ENCODE data around the gene DPCD.

Gene DPCD

DNA sequence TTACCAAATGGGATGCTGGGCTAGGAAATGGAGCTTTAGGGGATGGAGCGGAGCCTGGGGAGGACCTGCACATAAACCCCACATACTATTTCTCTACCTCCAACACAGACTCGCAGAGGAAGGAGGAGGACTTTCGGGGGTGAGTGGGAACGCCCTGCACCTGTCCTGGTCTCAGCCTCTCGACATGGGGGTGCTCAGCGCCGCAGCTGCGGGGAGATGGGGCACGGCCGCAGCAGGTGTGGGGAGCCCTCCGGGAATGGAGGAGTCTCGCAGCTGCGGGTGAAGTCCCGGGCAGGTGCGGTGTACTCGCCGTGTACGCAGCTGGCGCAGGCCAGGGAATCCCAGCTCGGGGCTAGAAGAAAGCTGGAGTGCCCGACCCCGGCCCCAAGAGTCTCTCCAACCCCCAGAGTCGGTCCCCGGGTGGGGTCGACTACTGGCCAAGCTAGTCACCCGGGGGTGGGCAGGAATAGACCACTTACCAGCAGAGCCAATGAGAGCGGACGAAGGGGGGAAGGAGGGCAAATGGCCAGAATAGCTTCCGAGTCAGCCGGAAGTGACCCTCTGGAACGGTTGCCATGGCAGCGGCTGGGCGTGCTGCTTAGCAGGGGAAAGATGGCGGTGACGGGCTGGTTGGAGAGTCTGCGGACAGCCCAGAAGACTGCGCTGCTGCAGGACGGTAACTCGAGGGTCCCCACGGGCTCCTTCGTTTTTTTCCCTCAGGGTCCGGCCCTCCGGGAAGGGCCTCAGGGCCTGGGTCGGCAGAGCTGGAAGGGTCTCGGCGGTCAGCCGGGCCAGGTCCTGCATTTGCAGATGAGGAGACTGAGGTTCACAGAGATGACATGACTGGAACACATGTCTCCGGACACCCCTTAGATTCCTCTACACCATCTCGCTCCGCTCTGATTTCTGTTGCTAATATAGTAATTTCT is at the start of gene DPCD, which contains the start of gene POLL:
DPCD (plus strand) TSS at position 597 of the 929 bp plus-strand sequence; CDS start at position 613, 16 bp downstream.
POLL (minus strand) TSS at position 533 of the 929 bp plus-strand sequence. CDS start 897 bp downstream, outside the sequence.
- peak; percentile 87 for DNase-seq

DNA sequence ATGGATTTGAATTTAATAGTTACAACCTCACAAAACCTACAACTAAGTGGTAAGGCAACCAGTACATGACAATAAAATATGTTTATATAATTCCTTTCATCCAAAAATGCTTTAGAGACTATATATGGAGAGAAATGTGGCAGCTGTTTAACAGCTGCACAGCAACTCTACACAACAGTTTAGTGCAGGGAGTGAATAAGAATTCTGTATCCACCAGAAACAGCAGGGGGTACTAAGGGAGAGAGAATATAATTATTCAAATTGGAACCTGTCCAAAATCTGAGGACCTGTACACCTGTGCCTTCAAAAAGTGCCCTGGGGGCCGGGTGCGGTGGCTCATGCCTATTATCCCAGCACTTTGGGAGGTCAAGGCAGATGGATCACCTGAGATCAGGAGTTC is 49.7 kb upstream of the DPCD start:
- DNase-seq = peak; percentile 11

DNA sequence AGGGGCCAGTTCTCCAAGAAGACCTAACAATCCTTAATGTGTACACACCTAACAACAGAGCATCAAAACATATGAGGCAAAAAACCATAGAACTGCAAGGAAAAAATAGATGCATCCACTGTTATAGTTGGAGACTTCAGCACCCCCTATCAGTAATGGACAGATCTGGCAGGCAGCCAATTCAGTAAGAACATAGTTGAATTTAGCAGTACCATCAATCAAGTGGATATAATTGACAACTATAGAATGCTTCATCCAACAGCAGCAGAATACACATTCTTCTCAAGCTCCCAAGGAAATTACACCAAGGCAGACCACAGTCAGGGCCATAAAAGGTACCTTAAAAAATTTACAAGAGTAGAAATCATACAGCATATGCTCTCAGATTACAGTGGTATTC is 42.2 kb upstream of the DPCD start:
- DNase-seq = no peak

DNA sequence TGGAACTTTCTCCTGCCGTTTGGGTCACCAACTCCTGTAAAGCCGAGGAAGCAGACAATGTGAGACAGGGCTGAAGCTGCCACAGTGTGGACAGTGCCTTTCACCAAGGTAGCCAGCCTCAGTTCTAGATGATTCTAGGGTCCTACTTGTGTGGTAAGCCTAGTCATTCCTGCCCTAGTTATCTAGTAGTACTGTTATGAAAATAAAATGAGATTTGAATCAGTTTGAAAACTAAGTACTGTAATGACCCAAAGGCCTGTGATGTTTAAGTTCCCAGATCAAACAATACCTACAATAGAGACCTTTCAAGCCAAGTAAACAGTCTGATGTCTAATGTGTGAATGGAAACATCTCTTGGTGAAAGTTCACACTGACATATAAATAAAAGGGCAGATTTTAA is 37.2 kb upstream of the DPCD start:
- no peak for DNase-seq

DNA sequence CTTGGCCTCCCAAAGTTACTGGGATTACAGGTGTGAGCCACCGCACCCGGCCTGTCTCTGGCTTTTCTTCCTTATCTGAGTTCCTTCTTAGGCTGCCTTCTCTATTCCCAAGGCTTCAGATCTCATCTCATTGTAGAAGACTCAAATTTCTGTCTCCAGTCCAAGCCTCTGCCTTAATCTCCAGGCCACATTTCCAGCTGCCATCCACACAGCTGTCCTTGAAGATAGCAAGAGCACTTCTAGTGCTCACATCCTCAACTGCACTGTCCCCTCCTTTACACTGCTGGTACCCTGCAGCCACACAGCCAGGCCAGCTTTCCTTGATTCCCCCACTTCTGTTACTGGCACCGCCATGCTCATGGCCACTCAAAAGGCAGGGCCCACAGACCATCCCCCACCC is 35.7 kb upstream of the DPCD start:
- no peak for DNase-seq

DNA sequence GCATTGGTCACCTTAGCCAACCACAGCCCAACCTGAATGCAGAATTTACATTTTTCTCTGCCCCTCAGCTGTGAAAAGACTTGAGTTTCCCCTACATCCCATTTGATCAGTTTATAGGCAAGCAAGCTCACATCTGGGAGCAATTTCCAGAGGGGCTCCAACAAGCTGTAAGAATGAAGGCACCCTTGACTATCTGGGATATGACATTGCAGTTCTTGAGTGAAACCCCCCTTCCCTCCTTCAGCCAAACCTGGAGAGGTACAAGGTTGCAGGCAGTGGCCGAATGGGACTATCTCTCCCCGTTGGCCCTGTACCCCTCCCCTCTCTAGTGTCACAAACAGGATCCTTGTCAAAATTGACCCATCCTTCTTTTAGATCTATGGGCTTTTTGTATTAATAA is 30.6 kb upstream of the DPCD start:
- no peak for DNase-seq

DNA sequence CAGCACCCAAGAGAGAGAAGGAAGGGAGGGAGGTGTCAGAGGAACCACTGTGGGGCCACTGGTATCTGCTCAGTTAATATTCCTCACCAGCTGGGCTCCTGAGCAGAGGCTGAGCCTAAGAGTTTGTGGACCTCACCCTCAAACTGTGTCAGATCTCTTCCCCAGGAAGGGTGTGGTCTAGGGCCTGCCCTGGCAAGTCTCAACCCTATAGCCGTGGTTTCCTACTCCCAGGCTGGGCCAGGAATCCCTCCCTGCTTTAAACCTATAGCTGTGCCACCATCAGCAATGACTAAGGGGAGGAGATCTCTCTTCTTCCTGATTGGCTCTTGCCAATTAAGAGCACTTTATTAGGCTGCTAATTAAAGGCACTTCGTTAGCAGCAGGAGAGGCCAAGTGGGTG is 29.9 kb upstream of the DPCD start:
- no peak for DNase-seq

DNA sequence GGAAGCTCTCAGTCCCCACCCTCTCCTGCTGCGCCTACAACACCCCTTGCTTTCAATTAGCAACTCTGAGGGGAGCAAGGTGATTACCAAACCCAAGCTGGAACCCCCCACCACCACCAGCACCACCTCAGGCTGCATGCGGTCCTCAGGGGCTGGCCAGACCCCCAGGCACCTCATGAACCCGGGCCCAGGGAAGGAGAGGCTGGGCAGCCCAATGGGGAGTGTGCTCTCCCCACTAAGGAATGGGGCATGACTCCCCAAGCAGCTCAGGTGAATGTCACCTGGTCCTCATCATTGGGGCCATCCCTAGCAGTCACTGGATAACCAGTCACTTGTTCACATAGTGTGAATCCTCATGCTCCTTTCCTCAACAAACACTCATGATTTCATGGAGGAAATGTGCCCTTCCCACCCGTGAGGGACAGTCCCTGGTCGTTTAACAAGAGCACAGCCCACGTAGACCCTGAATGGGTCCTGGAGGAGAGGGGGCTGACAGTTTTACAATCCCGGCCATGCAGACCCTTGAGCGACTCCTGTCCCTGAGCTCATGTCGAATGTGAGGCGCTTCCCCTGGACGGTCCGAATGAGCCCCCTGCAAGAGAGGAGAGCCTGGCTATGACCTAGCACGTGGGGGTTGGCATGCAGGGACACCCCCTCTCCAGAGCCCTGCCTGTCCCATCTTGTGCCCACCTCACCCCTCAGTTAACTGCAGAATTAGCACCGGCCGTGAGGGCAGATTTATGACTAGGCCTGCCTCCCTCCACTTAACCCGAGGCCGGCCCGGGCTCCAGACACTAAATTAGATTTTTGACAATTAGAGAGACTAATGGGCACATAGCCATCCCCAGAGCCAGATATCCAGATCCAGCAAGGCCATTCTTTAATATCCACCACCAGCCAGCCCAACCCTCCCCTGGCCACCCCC is 29.2 kb upstream of the DPCD start:
- DNase-seq = no peak

DNA sequence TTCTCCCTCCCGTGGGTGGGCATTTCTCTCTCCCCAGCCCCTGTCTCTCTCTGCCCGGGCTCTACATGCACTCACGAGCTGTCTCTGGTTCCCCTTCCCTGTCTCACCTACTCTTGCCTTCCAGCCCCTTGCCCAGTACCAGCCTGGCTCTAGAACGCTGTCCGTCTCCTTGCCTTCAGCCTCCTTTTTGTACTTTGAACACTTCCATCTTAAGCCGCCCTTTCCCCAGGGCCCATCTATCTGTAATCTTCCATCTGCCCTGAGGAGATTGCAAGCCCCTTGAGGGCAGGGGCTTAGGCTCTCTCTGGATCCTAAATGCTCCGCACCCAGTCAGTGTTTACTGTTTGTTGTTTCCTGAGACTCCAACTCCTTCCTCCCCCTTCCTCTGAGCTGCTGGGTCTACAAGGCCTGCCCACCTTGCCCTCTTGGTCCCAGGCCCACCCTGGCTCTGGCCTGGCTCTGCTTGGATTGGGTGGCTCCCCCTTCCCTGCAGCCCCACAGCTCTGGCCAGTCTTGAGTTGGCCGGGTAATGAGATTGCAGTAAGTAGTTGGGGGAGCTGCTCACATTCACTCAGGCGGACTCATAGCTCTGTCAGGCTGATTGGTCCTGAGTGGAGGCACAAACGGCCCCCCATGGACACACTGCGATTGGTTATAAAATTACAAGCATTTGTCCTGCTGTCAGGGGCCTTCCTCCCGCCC is 28.4 kb upstream of the DPCD start:
- no peak for DNase-seq

DNA sequence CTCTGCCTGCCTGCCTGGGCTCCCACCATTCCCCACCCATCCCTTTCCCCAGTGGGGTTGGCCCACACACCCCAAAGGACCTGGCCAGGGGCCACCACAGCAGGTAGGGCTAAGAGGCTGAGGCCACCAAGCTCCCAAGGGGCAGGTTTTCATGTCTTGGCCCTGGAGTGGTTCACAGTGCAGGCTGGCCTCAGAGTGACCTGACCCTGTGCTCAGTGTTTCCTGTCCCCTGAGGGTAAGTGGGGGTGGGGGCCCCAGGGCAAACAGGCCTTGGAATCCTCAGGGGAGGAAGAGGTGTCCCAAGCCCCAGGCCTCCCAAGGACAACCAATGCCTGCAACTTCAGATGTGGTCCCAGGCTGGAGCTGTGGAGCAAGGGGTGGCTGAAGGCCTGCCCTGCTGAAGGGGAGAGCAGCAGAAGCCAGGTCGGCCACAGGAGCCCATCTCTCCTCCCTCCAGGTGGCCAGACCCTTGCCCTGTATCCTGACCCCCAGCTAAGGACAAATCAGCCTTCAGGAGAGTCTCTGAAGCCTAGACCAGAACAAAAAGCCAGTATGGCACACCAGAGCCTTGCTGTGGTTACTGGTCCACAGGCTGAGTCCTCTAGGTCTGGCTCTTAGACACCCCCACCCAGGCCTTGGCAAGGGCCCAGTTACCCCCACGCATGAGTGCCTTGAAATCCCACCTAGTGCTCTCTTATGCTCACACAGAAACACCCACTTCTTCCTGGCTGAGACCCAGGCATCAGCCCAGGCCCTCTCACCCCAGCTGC is 27.6 kb upstream of the DPCD start:
- no peak for DNase-seq

DNA sequence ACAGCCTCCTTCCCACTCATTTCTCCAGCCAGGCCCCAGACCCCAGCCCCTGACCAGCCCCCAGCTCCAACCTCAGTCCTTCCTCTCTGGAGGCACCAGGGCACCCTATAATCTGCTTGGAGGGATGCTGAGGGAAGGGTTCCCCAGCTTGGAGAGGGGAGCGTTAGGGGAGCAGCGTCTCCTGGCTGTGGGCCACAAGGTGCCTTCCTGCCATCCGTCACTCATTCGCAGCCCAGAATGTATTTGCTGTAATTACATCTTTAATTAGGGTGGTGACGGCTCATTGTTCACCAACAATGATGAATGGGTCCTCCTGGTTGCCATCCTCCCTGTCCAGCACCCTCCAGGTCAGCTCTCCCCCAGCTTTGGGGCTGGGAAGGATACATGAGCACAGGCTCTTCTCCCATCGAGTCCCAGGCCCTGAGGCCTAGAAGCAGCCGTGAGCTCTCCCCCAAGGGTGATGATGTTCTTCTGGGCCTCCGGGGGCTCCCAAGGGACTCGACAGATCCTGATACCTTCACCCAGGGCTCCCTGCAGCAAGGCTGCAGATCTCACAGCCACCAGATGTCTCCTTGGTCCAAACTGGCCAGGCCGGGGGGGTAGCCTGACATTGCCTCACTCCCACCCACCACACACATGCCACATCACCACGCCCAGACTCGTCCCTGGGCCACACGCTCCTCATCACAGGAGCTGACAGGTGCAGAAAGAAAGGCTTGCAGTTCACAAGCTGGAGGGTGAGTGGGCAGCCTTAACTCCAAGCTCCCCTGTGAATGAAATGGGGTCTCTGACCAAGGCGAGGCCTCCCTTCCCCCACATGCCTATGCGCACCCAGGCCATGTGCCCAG is 26.8 kb upstream of the DPCD start:
- DNase-seq = no peak

DNA sequence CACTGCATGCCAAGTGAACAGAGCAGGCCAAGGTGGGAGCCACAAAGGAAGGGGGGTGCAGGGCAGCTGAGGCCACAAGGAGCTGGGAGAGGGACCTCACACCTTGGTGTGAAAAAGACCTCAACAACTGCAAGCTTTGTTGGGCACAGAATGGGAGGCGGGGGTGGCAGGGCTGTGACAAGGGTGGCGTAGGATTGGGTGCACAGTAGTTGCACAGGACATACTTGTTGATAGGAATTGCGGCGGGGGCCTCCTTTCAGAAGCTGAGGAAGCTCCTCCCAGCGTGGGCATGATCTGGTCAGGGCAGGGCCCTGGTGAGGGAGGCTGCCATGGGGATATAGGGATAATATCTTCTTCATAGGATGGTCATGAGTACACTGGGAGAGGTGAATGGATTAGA is 25.9 kb upstream of the DPCD start:
- no peak for DNase-seq

DNA sequence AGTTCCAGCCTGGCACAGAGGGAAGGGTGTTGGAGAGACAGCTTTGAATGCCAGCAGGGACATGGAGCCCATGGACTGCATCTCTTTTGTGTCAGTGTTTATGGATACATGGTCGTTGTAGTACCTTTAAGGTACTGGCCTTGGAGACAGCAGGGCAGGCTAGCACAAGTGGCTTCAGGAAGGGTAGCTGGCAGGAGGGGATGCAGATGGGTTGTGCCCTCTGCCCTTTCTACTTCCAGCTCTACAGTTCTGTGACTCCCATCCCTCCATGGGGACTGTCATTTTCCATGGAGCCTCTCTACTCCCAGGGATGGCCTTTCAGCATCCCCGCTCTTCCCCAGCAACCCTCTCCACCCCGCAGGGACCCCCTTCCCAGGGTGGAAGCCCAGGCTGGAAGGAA is 25.1 kb upstream of the DPCD start:
- no peak for DNase-seq

DNA sequence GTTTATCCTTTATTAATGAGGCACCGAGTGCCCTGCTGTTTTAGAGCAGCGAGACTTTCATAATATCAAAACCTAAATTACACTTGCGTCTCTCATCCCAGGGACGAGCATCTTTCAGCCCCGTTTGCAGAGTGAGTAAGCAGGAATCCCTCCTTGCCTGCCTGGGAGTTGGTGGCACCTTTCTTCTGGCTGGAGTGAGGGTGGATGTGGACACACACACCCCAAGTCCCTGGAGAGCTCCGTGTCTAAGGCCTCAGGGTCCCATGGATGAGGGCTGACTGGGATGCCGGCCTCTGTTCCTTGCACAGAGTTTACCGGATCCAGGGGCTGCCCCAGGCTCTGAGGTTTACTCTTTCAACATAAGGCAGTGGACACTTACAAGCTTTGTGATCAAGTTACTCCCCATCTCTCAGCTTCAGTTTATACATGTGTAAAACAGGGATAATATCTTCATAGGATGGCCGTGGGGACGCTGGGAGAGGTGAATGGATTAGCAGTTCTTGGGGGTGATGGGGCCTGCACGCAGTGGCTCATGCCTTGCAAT is 24.6 kb upstream of the DPCD start:
- no peak for DNase-seq

DNA sequence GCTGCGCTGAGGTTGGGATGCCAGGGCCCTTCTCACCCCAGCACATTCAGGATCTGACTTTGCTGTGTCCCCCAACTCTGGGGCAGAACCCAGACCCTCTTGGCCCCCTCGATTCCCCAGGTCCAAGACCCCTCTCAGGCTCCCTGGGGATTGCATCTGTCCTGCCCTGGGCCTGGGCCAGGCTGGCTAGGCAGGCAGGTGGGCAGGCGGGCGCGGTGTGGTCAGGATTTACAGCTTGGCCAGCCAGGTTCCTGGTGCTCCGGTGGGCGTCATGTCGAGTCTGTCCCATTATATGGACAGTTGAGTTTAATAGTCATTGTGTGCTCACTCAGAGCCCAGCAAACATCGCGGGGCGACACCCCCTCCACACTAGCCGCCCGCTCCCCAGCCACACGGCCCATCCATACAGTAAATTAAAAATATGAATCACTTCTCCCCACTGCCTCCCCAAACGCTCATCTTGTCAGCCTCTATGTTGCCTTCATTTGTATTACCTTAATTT is 23.6 kb upstream of the DPCD start:
- DNase-seq = no peak

DNA sequence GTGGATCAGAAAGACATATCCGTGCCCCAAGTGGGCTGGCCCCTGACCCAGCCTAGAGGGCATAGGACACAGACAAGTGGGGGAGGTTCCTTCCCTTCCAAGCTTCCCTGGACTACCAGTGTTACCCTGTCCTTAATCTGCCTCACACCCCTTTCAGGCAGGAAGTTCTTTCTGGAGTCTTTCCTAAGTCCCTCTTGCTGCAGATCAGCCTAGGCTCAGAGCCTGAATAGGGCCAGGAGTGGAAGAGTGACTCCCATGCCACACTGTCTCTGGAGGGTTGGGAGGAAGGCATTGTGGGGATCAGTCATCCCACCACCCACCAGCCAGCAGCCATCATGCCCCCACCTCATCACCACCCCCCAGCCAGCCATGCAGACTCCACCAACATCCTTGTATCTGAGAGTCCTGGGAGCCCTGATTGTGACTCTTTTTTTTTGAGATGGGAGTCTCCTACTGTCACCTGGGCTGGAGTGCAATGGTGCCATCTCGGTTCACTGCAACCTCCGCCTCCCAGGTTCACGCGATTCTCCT is 22.7 kb upstream of the DPCD start:
- no peak for DNase-seq

DNA sequence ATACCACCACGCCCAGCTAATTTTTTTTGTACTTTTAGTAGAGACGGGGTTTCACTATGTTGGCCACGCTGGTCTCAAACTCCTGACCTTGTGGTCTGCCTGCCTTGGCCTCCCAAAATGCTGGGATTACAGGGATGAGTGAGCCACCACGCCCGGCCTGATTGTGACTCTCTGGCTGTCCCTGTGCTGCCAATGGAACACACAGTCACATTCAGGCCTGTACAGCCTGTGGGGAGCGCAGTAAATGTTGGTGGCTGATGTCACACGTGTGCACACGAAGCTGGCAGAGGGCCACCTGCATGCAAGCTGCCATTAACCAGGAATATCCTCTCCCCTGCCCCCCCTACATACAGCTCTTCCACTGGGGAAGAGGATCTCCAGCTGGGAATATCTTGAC is 22.2 kb upstream of the DPCD start:
- DNase-seq = no peak

DNA sequence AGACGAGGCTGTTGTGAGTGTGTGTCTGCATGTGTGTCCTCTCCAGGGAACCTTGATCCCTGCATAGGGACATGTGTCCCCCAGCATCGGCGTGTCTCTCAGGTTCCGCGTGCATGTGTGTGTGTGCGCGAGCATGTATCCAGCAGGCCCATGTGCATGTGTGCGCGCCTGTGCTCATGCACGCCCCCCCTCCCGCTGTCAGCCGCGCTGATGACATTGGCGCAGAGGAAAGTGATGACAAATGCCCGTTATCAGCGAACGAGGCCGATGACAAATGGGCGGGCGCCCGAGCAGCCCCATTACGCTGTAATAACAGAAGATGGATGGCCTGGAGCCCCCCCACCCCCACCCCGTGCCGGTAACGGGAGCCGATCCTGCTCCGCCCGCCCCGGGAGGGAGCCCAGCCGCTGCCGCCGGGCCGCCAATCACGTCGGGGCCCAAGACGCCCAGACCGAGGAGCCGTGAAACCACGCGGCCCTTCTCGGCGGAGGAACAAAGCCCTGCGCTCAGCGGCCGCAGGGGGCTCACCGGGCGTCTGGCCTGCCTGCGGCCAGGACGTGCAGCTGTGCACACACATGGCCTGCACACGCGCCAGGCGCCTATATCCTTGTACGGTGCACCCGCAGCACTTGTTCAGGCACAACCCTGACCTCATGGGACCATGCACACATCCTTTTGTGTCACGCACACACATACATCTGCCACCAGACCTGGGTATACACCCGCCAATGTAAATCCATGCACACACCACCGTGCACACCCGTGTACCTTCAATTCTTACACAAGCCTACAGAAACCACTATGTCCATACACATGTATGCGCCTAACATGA is 21.6 kb upstream of the DPCD start:
- peak; percentile 20 for DNase-seq

Data from NCI-H510A (cell line).